ENCODE measurements around the gene ESPNL.
"Not testable (repeated sequence)": the region's sequence is repeated elsewhere in the genome, so short reads cannot be mapped to it uniquely, and the experiment has no call there.

Gene ESPNL, protein sequence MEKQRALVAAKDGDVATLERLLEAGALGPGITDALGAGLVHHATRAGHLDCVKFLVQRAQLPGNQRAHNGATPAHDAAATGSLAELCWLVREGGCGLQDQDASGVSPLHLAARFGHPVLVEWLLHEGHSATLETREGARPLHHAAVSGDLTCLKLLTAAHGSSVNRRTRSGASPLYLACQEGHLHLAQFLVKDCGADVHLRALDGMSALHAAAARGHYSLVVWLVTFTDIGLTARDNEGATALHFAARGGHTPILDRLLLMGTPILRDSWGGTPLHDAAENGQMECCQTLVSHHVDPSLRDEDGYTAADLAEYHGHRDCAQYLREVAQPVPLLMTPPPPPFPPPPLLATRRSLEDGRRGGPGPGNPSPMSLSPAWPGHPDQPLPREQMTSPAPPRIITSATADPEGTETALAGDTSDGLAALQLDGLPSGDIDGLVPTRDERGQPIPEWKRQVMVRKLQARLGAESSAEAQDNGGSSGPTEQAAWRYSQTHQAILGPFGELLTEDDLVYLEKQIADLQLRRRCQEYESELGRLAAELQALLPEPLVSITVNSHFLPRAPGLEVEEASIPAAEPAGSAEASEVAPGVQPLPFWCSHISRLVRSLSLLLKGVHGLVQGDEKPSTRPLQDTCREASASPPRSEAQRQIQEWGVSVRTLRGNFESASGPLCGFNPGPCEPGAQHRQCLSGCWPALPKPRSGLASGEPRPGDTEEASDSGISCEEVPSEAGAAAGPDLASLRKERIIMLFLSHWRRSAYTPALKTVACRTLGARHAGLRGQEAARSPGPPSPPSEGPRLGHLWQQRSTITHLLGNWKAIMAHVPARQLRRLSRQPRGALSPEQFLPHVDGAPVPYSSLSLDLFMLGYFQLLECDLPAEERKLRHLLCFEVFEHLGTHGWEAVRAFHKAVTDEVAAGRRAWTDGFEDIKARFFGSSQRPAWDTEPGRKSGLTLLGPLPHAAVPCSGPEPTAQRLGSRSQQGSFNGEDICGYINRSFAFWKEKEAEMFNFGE

DNA sequence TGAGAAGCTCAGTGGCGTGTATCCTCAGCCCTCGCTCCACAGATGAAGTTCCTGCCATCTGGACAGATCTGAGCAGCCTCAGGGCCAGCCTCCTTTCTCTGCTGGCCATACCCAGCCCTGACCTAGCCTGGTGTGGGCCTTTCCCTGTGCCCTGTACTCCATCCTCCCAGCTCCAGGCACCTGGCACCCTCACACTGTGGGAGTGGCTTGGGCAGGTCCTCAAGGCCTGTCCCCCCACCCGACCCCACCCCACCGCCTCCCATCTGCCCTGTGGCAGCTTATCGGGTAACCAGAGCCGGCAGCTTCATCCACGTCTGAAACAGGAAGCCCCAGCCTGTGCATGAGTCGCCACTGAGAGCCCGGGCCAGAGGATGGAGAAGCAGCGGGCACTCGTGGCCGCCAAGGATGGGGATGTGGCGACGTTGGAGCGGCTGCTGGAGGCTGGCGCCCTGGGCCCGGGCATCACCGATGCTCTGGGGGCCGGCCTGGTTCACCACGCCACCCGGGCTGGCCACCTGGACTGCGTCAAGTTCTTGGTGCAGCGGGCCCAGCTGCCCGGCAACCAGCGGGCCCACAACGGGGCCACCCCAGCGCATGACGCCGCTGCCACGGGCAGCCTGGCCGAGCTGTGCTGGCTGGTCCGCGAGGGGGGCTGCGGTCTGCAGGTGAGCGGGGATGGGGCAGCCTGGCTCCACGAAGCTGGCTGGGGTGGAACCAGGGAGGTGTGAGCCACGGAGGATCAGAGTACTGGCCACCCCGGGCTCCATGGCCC lies at the start of gene ESPNL:
ESPNL (plus strand) TSS at position 292 of the 772 bp plus-strand sequence; CDS start at position 372, 80 bp downstream.
- peak; percentile 14 for DNase-seq (ENCODE audit: low spot score)

DNA sequence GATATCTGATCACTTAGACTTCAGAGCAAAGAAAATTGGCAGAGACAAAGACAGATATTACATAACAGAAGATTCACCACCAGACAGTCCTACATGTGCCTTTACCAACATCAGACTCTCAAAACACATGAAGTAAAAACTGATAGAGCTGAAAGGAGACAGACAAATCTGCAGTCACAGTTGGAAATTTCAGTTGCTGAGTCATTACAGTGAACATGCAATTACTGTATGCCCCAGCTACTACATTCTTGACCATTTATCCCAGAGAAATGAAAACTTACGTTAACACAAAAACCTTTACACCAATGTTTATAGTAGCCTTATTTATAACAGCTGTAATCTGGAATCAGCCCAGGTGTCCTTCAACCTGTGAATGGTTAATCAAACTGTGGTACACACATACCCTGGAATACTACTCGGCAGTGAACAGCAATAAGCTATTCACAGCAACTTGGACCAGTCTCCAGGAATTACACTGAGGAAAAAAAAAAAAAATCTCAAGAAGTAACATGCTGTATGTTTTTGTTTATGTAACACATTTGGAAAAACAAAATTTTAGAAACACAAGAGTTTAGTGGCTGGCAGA lies 46.9 kb upstream of the ESPNL start:
- no peak for DNase-seq (ENCODE audit: low spot score)

DNA sequence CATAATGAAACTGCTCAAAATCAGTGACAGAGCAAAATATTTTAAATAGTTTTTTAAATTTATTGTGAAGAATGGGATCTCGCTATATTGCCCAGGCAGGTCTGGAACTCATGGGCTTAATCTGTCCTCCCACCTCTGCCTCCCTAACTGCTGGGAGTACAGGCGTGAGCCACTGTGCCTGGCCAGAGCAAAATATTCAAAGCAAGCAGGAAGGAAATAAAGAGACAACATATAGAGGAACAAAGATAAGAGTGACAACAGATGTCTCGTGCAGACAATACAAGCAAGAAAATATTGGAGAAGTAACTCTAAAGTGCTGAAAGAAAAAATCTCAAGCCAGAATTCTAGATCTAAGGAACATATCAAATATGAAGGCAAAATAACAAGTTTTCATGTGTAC lies 44.3 kb upstream of the ESPNL start:
- DNase-seq (ENCODE audit: low spot score) = no peak

DNA sequence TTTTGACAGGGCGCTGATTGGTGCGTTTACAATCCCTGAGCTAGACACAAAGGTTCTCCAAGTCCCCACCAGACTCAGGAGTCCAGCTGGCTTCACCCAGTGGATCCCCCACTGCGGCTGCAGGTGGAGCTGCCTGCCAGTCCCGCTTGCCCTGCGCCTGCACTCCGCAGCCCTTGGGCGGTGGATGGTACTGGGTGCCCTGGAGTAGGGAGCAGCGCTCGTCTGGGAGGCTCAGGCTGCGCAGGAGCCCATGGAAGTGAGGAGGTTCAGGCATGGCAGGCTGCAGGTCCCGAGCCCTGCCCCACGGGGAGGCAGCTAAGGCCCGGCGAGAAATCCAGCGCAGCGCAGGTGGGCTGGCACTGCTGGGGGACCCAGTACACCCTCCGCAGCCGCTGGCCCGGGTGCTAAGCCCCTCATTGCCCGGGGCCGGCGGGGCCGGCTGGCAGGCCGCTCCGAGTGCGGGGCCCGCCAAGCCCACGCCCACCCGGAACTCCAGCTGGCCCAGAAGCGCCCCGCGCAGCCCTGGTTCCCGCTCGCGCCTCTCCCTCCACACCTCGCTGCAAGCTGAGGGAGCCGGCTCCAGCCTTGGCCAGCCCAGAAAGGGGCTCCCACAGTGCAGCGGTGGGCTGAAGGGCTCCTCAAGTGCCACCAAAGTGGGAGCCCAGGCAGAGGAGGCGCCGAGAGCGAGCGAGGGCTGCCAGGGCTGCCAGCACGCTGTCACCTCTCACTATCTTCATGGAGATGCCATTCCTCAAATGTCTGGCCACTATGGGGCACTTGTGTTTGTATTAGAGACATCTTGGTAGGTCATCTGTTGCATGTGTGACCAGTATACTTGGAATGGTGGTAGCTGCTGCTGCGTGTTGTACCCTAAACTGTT lies 42.2 kb upstream of the ESPNL start:
- not testable (repeated sequence) for DNase-seq (ENCODE audit: low spot score)

DNA sequence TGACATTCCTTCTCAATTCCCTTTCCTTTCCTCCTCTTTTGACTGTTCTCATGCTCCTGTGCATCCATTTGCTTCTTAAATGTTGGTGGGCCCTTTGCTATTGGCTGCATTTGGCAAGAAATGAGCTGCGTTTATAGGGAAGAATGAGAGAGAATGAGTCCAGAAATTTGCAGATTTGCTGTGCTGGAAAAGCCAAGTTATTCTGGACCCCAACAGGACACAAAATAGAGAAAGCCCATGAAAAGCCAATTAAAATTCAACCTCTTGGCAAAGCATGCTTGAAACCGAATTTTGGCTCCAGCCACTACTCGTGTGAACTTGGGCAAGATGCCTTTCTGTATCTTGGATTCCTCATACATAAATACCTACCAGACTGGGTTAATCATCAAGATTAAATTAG lies 40.6 kb upstream of the ESPNL start:
- no peak for DNase-seq (ENCODE audit: low spot score)

DNA sequence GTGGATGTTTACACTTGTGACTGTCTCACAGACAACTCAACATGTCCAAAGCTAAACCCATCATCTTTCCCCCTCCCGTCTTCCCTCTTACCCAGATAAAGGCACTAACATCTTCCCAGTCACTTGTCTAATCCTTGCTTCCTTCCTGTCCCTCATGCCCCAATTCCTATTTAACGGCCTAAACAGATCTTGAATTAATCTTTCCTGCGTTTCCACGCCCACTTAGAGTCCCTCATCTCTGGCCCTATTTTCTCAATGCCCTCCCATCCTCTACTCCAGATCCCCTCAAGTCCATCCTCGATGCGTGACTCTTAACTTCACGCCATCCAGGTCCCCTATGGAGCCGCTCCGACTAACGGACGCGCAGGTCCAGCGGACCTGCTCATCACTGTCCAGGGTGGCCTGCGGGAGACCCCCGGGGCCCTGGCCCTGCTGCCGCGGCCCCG lies 40.0 kb upstream of the ESPNL start:
- no peak for DNase-seq (ENCODE audit: low spot score)

DNA sequence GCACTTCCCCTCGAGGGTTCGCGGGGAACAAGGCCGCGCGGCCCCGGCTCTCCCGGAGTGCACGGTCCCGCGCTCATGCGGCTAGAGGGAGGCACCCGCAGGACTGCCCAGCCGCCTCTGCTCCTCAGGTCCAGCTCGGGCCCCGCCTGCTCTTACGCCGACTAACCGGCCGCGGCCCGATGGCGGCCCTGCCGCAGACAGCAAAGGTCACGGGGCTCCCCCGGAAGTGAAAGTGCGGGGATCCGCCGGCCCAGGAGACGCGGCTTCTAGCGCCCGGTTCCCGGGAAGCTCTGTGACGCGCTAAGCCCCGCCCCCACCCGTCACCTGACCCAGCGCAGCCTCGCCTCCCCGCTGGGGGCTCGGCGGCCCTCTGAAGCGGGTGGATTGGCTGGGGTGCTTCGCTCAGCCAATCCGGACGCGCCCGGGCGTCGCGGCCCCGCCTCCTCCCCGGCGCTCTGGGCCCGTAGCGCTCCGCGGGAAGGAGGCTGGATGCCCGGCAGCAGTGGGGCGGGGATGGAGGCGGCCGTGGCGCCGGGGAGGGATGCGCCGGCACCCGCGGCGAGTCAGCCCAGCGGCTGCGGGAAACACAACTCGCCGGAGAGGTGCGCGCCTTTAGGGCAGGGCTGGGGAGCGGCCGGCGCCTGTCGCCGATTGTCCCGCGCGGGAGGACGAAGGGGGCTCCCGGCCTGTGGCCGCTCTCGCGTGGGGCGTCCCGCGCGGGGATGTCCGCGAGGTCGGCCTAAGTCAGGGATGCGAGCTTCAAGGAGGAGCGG lies 39.4 kb upstream of the ESPNL start, which contains the start of gene SCLY:
SCLY (plus strand) TSS at position 460 of the 773 bp plus-strand sequence; CDS start at position 514, 54 bp downstream.
- peak; percentile 100 for DNase-seq (ENCODE audit: low spot score)

DNA sequence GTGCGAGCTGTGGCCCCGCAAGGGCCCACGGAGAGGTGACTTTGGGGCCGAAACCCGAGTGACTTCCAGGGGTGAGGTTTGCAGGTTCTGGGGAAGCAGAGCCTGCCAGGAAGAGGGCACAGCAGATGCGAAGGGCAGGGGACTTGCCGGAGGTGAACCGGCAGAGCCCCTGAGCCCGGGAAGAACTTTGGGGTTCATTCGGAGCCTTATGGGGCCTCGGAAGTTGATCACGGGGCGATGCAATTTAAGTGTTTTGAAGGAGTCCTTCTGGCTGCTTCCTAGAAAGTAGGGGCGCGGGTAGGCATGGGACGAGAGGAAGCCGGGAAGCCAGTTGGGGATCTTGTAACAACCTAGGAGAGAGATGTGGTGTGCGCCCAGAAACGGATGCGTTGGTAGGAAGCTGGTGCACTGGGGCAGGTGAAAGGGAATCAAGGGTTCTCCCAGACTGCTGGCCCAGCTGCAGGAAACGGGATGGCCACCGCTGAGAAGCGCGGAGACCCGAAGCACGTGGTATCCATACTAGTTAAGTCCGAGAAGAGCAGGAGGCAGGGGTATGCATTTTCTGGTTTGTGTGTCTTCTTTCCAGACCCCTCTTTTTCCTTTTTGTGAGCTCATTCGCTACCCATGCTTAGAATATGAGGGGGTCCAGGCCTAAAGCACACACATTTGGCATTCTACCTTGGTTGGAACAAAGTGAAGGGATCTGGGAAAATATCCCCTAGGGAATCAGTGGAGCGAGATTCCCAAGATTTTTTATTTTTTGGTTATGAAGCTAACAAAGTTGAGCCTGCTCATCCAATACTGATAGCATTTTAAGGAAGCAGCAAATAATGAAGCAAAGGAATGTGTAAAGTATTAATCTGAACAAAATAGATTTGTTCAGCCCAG lies 38.6 kb upstream of the ESPNL start:
- peak; percentile 52 for DNase-seq (ENCODE audit: low spot score)

DNA sequence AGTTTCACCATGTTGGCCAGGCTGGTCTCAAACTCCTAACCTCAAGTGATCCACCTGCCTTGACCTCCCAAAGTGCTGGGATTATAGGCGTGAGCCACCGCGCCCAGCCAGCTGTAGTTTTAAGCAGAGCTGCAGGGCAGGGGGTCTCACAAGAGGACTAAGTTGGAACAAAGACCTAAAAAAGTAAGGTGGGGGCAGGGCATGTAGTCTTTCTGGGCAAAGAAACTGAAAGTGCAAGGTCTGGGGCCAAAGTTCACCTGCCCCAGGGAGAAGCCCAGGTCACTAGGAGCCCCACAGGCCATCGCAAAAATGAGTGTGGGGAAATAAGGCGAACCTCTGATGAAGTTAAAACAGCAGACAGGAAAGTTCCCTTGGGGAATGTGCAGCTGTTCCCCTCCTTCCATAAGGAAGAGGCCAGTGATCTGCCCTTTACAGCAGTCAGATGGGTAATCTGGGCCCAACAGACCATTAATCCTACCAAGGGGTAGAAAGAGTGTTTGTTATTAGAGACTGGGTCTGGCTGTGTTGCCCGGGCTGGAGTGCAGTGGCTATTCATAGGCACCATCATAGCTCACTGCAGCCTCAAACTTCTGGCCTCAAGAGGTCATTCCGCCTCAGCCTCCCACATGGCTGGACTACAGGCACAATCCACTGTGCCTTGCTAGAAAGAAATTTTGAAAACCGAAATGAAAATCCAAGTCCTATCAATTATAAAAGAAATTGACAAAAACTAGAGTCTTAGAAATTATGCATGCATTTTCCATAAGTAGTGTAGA lies 36.5 kb upstream of the ESPNL start:
- DNase-seq (ENCODE audit: low spot score) = no peak

DNA sequence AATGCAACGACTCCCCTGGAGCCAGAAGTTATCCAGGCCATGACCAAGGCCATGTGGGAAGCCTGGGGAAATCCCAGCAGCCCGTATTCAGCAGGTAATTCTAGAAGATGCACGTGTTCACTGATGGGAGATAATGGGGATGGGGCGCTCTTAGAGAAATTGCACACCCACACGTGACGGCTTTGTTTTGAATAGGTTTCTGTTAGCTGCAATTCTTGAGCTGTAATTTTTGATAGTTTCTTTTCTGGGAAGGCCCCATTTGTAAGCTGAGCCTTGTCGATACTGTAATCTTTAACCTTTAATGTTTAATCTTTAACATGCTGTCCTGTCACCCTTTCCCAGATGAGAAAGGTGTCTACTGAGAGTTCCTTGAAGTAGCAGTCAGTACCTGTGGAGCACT lies 35.8 kb upstream of the ESPNL start:
- no peak for DNase-seq (ENCODE audit: low spot score)

DNA sequence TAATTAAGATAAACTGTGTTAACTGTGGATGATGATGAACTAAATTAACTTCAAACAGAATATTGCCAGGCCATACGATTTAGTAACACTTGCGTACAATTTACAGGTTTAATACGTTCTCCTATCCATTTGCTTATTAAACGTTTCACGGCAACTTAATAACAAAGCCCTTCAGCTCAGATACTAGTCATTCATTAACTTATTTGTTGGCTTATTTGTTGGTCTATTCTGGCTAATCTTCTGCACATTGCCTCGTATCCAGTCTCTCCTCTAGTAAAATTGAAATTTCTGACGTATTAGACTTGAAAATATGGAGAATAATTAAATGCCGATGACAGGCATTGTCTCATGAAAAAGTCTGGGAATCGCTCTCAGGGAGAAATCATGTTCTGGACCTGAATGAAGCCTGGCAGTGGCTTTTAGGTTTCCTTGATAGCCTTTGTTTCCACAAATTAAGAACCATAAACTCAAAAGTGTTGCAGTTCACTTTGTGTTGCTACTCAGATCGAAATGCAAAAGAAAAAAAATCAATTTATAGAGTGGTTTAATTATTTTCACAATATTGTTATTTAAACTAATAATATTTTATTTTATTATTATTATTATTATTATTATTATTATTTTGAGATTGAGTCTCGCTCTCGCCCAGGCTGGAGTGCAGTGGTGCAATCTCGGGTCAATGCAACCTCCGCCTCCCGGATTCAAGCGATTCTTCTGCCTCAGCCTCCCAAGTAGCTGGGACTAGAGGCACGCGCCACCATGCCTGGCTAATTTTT lies 34.9 kb upstream of the ESPNL start:
- no peak for DNase-seq (ENCODE audit: low spot score)

DNA sequence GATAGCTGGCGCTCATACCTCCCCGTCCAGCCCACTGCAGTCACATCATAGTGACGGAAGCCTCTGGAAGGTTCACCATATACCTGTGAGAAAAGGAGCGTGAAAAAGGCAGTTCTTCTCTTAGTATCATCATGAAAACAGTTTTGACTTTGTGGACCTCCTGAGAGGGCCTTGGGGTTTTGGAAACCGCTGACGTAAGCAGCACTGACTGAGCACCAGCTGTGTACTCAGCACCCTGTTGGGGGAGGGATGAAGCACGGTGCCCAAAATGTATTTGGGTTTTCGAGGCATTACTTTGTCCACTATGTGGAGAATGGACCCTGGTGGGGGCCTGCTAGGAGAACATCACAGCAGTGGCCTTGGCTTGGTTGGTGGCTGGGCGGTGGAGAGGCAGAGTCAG lies 33.9 kb upstream of the ESPNL start:
- no peak for DNase-seq (ENCODE audit: low spot score)

DNA sequence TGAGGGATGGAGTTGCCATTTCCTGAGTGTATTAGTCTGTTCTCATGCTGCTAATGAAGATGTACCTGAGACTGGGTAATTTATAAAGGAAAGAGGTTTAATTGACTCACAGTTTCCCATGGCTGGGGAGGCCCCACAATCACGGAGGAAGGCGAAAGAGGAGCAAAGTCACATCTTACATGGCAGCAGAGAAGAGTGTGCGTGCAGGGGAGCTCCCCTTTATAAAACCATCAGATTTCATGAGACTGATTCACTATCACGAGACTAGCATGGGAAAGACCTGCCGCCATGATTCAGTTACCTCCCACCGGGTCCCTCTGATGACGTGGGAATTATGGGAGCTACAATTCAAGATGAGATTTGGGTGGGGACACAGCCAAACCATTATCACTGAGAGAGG lies 33.4 kb upstream of the ESPNL start:
- not testable (repeated sequence) for DNase-seq (ENCODE audit: low spot score)

DNA sequence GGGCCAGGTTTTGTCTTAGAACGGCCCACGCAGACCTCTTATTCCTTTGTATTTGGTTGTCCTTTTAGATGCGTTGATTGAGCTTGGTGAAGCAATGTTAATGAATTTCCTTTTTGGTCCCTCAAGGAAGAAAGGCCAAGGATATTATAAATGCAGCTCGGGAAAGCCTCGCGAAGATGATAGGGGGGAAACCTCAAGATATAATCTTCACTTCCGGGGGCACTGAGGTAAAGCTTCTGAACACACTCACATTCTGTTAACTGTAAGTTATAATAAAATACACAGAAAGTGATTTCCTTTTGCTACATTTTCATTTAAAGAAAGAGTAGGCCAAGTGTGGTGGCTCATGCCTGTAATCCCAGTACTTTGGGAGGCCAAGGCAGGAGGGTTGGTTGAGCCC lies 32.2 kb upstream of the ESPNL start:
- DNase-seq (ENCODE audit: low spot score) = no peak

DNA sequence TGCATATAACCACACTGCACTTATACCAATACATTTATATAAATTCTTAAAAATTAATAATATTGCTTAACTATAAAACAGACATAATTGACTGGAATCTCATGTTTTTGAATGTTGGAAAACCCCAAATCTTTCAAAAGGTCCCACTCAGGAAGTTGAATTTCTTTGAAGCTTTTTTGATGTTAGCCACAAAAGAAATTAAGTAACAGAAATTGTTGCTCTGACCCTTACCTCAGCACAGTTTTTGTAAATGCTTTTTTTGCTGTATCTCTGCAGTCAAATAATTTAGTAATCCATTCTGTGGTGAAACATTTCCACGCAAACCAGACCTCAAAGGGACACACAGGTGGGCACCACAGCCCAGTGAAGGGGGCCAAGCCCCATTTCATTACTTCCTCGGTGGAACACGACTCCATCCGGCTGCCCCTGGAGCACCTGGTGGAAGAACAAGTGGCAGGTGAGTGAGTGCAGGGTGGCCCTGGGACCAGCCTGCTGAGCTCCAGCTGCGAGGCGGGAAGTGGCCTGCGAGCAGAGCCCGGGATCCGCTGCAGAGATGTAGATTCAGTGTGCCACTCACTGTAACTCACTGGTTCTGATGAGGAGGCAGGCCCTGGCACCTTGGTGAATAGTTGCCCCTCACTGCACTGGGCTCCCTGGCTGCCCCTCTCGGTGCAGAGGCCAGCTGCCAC lies 31.0 kb upstream of the ESPNL start:
- DNase-seq (ENCODE audit: low spot score) = no peak

DNA sequence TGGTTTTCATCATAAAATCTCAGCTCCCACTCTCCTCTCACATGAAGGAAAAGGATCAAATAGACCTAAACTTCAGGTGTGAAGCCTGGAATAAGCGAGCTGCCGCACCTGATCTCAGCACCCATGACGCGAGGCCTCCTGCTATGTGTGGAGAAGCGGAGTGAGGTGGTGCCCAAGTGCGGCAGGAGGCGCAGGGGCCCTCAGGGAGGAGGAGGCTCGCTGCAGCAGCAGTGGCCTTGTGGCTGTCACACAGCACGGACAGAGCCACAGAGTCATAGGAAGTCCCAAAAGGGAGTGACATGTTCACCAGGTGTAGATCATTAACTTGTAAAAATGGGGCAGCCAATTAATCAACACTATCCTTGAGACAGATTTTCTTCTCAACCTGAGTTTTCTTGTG lies 30.3 kb upstream of the ESPNL start:
- DNase-seq (ENCODE audit: low spot score) = no peak

Data from iPS-NIHi11 (cell line).